Measurements from ENCODE around the gene PALLD.
A peak's percentile ranks its signal among the peaks of the same experiment; 100 is the strongest.

PALLD gene

GRCh38 chr4:168777277-168777965 is 280.6 kb downstream of the PALLD start:
- Histone ChIP-seq H3K36me3 (replicated peaks in 1 of 2; ENCODE audit: control insufficient read depth in 2 of 2, insufficient read depth in 2 of 2, low read length in 2 of 2) (no peaks in the 10 kb centered on the region), H3K4me2 (ENCODE audit: insufficient read depth, low read length, poor library complexity, severe bottlenecking) (no peak overlapping the region), H4K91ac (ENCODE audit: low read depth, low read length, poor library complexity) (no peak overlapping the region), H3K4ac (ENCODE audit: low read length) (no peak overlapping the region), H2BK15ac (ENCODE audit: low read length) (no peak overlapping the region), H4K8ac (ENCODE audit: low read depth, low read length) (no peak overlapping the region), H3K79me1 (ENCODE audit: low read depth, low read length) (peaks cover 2% of the 10 kb centered on the region), H3K9me3 (replicated peaks in 1 of 2; ENCODE audit: control insufficient read depth in 2 of 2, insufficient read depth in 1 of 2, low read depth in 1 of 2, low read length in 2 of 2) (peaks cover 3 to 14% of the 10 kb centered on the region in 2 donors), H3K27ac (replicated peaks; ENCODE audit: low read length) (no peak overlapping the region), H3K18ac (ENCODE audit: low read length) (no peak overlapping the region), H3K4me1 (ENCODE audit: control insufficient read depth in 2 of 2, insufficient read depth in 1 of 2, low read depth in 1 of 2, low read length in 2 of 2) (peaks cover 0 to 4% of the 10 kb centered on the region in 2 donors), H2BK5ac (ENCODE audit: low read length) (no peak overlapping the region), H2BK120ac (ENCODE audit: low read depth, low read length) (no peak overlapping the region), H3K4me3 (ENCODE audit: low read length in 2 of 2) (no peak overlapping the region), H3K23ac (ENCODE audit: low read depth, low read length, poor library complexity) (no peak overlapping the region), H3K14ac (ENCODE audit: low read length) (no peak overlapping the region), H3K9ac (ENCODE audit: low read depth, low read length, poor library complexity) (no peak overlapping the region), H2AK5ac (ENCODE audit: low read depth, low read length) (no peak overlapping the region), H2BK12ac (ENCODE audit: low read length) (no peak overlapping the region), H3K27me3 (ENCODE audit: control insufficient read depth in 3 of 3, insufficient read depth in 3 of 3, low read depth in 1 of 3, low read length in 3 of 3) (no peaks in the 10 kb centered on the region), H2AFZ (ENCODE audit: low read length) (no peak overlapping the region)
- DNase-seq (ENCODE audit: low spot score): no peak
- WGBS, 2 donors (ENCODE audit: extremely low coverage in 2 of 2, insufficient read length in 2 of 2, insufficient replicate concordance in 1 of 2): no CpG with 5 or more reads among the region's 4 CpGs

GRCh38 chr4:168781341-168781740 is 284.5 kb downstream of the PALLD start:
- no peak overlapping the region for H3K23ac ChIP-seq (ENCODE audit: low read depth, low read length, poor library complexity)
- H2BK5ac ChIP-seq (ENCODE audit: low read length): no peak overlapping the region
- no peak overlapping the region for H2AK5ac ChIP-seq (ENCODE audit: low read depth, low read length)
- peaks cover 0 to 11% of the 10 kb centered on the region in 2 donors for H3K4me1 ChIP-seq (ENCODE audit: control insufficient read depth in 2 of 2, insufficient read depth in 1 of 2, low read depth in 1 of 2, low read length in 2 of 2)
- H2BK120ac ChIP-seq (ENCODE audit: low read depth, low read length): no peak overlapping the region
- no peak overlapping the region for H3K4me3 ChIP-seq (ENCODE audit: low read length in 2 of 2)
- H3K9ac ChIP-seq (ENCODE audit: low read depth, low read length, poor library complexity): no peak overlapping the region
- H3K4me2 ChIP-seq (ENCODE audit: insufficient read depth, low read length, poor library complexity, severe bottlenecking): no peak overlapping the region
- no peak overlapping the region for H4K8ac ChIP-seq (ENCODE audit: low read depth, low read length)
- peak overlapping the region; percentile 38 for H3K18ac ChIP-seq (ENCODE audit: low read length)
- H2BK12ac ChIP-seq (ENCODE audit: low read length): no peak overlapping the region
- H2AFZ ChIP-seq (ENCODE audit: low read length): no peak overlapping the region
- H3K4ac ChIP-seq (ENCODE audit: low read length): no peak overlapping the region
- no peak overlapping the region for H3K27ac ChIP-seq (replicated peaks; ENCODE audit: low read length)
- no peak for DNase-seq (ENCODE audit: low spot score)
- H2BK15ac ChIP-seq (ENCODE audit: low read length): no peak overlapping the region
- H3K27me3 ChIP-seq (ENCODE audit: control insufficient read depth in 3 of 3, insufficient read depth in 3 of 3, low read depth in 1 of 3, low read length in 3 of 3): no peaks in the 10 kb centered on the region
- WGBS, 2 donors (ENCODE audit: extremely low coverage in 2 of 2, insufficient read length in 2 of 2, insufficient replicate concordance in 1 of 2): no CpG with 5 or more reads among the region's 4 CpGs
- H3K9me3 ChIP-seq (replicated peaks in 1 of 2; ENCODE audit: control insufficient read depth in 2 of 2, insufficient read depth in 1 of 2, low read depth in 1 of 2, low read length in 2 of 2): peaks cover 2 to 3% of the 10 kb centered on the region in 2 donors
- no peaks in the 10 kb centered on the region for H3K36me3 ChIP-seq (replicated peaks in 1 of 2; ENCODE audit: control insufficient read depth in 2 of 2, insufficient read depth in 2 of 2, low read length in 2 of 2)
- H3K14ac ChIP-seq (ENCODE audit: low read length): no peak overlapping the region
- H4K91ac ChIP-seq (ENCODE audit: low read depth, low read length, poor library complexity): no peak overlapping the region
- H3K79me1 ChIP-seq (ENCODE audit: low read depth, low read length): peaks cover 2% of the 10 kb centered on the region

- Histone ChIP-seq H3K4me1 (ENCODE audit: control insufficient read depth in 2 of 2, insufficient read depth in 1 of 2, low read depth in 1 of 2, low read length in 2 of 2) (peaks cover 0 to 11% of the 10 kb centered on the region in 2 donors), H3K27me3 (ENCODE audit: control insufficient read depth in 3 of 3, insufficient read depth in 3 of 3, low read depth in 1 of 3, low read length in 3 of 3) (no peaks in the 10 kb centered on the region), H3K9me3 (replicated peaks in 1 of 2; ENCODE audit: control insufficient read depth in 2 of 2, insufficient read depth in 1 of 2, low read depth in 1 of 2, low read length in 2 of 2) (peaks cover 0 to 3% of the 10 kb centered on the region in 2 donors), H3K18ac (ENCODE audit: low read length) (no peak overlapping the region), H3K27ac (replicated peaks; ENCODE audit: low read length) (no peak overlapping the region), H4K91ac (ENCODE audit: low read depth, low read length, poor library complexity) (no peak overlapping the region), H3K23ac (ENCODE audit: low read depth, low read length, poor library complexity) (no peak overlapping the region), H3K14ac (ENCODE audit: low read length) (no peak overlapping the region), H2AK5ac (ENCODE audit: low read depth, low read length) (no peak overlapping the region), H4K8ac (ENCODE audit: low read depth, low read length) (no peak overlapping the region), H2AFZ (ENCODE audit: low read length) (no peak overlapping the region), H3K4ac (ENCODE audit: low read length) (no peak overlapping the region), H3K9ac (ENCODE audit: low read depth, low read length, poor library complexity) (no peak overlapping the region), H3K4me2 (ENCODE audit: insufficient read depth, low read length, poor library complexity, severe bottlenecking) (no peak overlapping the region), H2BK120ac (ENCODE audit: low read depth, low read length) (no peak overlapping the region), H2BK5ac (ENCODE audit: low read length) (no peak overlapping the region), H2BK15ac (ENCODE audit: low read length) (no peak overlapping the region), H3K79me1 (ENCODE audit: low read depth, low read length) (peaks cover 2% of the 10 kb centered on the region), H3K4me3 (ENCODE audit: low read length in 2 of 2) (no peak overlapping the region), H2BK12ac (ENCODE audit: low read length) (no peak overlapping the region), H3K36me3 (replicated peaks in 1 of 2; ENCODE audit: control insufficient read depth in 2 of 2, insufficient read depth in 2 of 2, low read length in 2 of 2) (no peaks in the 10 kb centered on the region)
- no peak for DNase-seq (ENCODE audit: low spot score)
- no CpG with 5 or more reads among the region's 4 CpGs for WGBS, 2 donors (ENCODE audit: extremely low coverage in 2 of 2, insufficient read length in 2 of 2, insufficient replicate concordance in 1 of 2)
Observed at GRCh38 chr4:168781926-168782325, 285.1 kb downstream of the PALLD start.

- Histone ChIP-seq H3K23ac (ENCODE audit: low read depth, low read length, poor library complexity) (no peak overlapping the region), H4K91ac (ENCODE audit: low read depth, low read length, poor library complexity) (no peak overlapping the region), H3K27ac (replicated peaks; ENCODE audit: low read length) (no peak overlapping the region), H3K4me1 (ENCODE audit: control insufficient read depth in 2 of 2, insufficient read depth in 1 of 2, low read depth in 1 of 2, low read length in 2 of 2) (peaks cover 0 to 9% of the 10 kb centered on the region in 2 donors), H4K8ac (ENCODE audit: low read depth, low read length) (no peak overlapping the region), H3K14ac (ENCODE audit: low read length) (no peak overlapping the region), H2AK5ac (ENCODE audit: low read depth, low read length) (no peak overlapping the region), H3K79me1 (ENCODE audit: low read depth, low read length) (peaks cover 2% of the 10 kb centered on the region), H3K4me2 (ENCODE audit: insufficient read depth, low read length, poor library complexity, severe bottlenecking) (no peak overlapping the region), H3K18ac (ENCODE audit: low read length) (no peak overlapping the region), H2BK120ac (ENCODE audit: low read depth, low read length) (no peak overlapping the region), H3K9me3 (replicated peaks in 1 of 2; ENCODE audit: control insufficient read depth in 2 of 2, insufficient read depth in 1 of 2, low read depth in 1 of 2, low read length in 2 of 2) (no peaks in the 10 kb centered on the region), H3K4ac (ENCODE audit: low read length) (no peak overlapping the region), H2BK15ac (ENCODE audit: low read length) (no peak overlapping the region), H2AFZ (ENCODE audit: low read length) (no peak overlapping the region), H3K36me3 (replicated peaks in 1 of 2; ENCODE audit: control insufficient read depth in 2 of 2, insufficient read depth in 2 of 2, low read length in 2 of 2) (no peaks in the 10 kb centered on the region), H2BK12ac (ENCODE audit: low read length) (no peak overlapping the region), H3K27me3 (ENCODE audit: control insufficient read depth in 3 of 3, insufficient read depth in 3 of 3, low read depth in 1 of 3, low read length in 3 of 3) (no peaks in the 10 kb centered on the region), H2BK5ac (ENCODE audit: low read length) (no peak overlapping the region), H3K4me3 (ENCODE audit: low read length in 2 of 2) (no peak overlapping the region), H3K9ac (ENCODE audit: low read depth, low read length, poor library complexity) (no peak overlapping the region)
- no CpG with 5 or more reads among the region's 5 CpGs for WGBS, 2 donors (ENCODE audit: extremely low coverage in 2 of 2, insufficient read length in 2 of 2, insufficient replicate concordance in 1 of 2)
- no peak for DNase-seq (ENCODE audit: low spot score)
Observed at GRCh38 chr4:168782439-168782838, 285.6 kb downstream of the PALLD start.

Data from neuronal stem cell (in vitro differentiated cells).